ENCODE data around the gene WWOX. TPM values are rescaled to one million over a fixed set of nuclear protein-coding genes. Genes with fewer than 3 reads are reported as not detected.

The WWOX gene
- total and polyA plus RNA-seq, 2 of the 8 experiments (the other 6 are each of a cell fraction or from before 2014, with no cell fraction given), result 5.4 to 16.7 TPM

GRCh38 chr16:78980825-78981224 is 881.4 kb downstream of the WWOX start:
- H3K56ac ChIP-seq (replicated peaks; ENCODE audit: insufficient read length, low read depth, low read length), result no peak overlapping the region
- no peaks in the 10 kb centered on the region for H3K23me2 ChIP-seq (ENCODE audit: low read depth, low read length)
- TF ChIP-seq TEAD4 (IDR thresholded peaks at IDR 0.05; ENCODE audit: low read depth, low read length) (no peak), POLR2AphosphoS5 (IDR thresholded peaks at IDR 0.05; ENCODE audit: low read depth, low read length) (no peak), CBX8 (IDR thresholded peaks at IDR 0.05; ENCODE audit: borderline replicate concordance, low read depth, low read length) (no peak), SAP30 (IDR thresholded peaks at IDR 0.05; ENCODE audit: insufficient read depth, insufficient replicate concordance, low read length) (no peak), E2F6 (IDR thresholded peaks at IDR 0.05) (no peak)
- H2BK20ac ChIP-seq (ENCODE audit: low read length), result no peak overlapping the region
- no peak overlapping the region for H2BK120ac ChIP-seq (replicated peaks; ENCODE audit: low read depth, low read length)
- no peak overlapping the region for H4K91ac ChIP-seq (replicated peaks; ENCODE audit: insufficient read length, low read length)
- no peak overlapping the region for H3K18ac ChIP-seq (ENCODE audit: extremely low read depth, low read length)
- POLR2A ChIA-PET (ENCODE audit: partially characterized antibody), result no interaction called here
- DNase-seq (ENCODE audit: low read depth in 1 of 2, low spot score in 2 of 2) (no peak), FAIRE-seq (no peak)
- H4K20me1 ChIP-seq (replicated peaks in 1 of 2; ENCODE audit: control insufficient read depth in 1 of 2, insufficient read depth in 2 of 2, low read length in 2 of 2), result no peaks in the 10 kb centered on the region
- no peak overlapping the region for H2BK15ac ChIP-seq (ENCODE audit: low read length)
- H3K79me2 ChIP-seq (ENCODE audit: control insufficient read depth in 1 of 2, insufficient read depth in 2 of 2, low read length in 2 of 2), result no peaks in the 10 kb centered on the region
- no peaks in the 10 kb centered on the region for H3K4me1 ChIP-seq (replicated peaks in 1 of 4; ENCODE audit: control insufficient read depth in 3 of 4, insufficient read depth in 4 of 4, low read length in 3 of 4)
- no peaks in the 10 kb centered on the region for H3K36me3 ChIP-seq (ENCODE audit: control insufficient read depth in 2 of 4, insufficient read depth in 4 of 4, low read length in 3 of 4)
- no peak overlapping the region for H3K4ac ChIP-seq (replicated peaks; ENCODE audit: insufficient read length, low read depth, low read length)
- no peaks in the 10 kb centered on the region for H3K9me3 ChIP-seq (ENCODE audit: insufficient read depth in 2 of 2, low read depth in 1 of 2, low read length in 1 of 2)
- no peak overlapping the region for H3K14ac ChIP-seq (ENCODE audit: insufficient read length)
- no peak overlapping the region for H3K4me3 ChIP-seq (ENCODE audit: extremely low read depth in 1 of 4, insufficient read depth in 2 of 4, low read depth in 3 of 4, low read length in 4 of 4)
- no peak overlapping the region for H4K8ac ChIP-seq (ENCODE audit: extremely low read depth, insufficient read depth, low read length)
- CTCF ChIA-PET (ENCODE audit: partially characterized antibody), result interaction anchor here (1.6 kb wide), 1 partner anchor 353 kb away, joined by 3 read pairs; no protein-coding TSS in a partner anchor
- no peaks in the 10 kb centered on the region for H3K79me1 ChIP-seq (ENCODE audit: low read depth, low read length)
- H2BK12ac ChIP-seq (ENCODE audit: low read depth, low read length), result no peak overlapping the region
- H2BK5ac ChIP-seq (ENCODE audit: low read depth, low read length), result no peak overlapping the region
- no peaks in the 10 kb centered on the region for H3K27me3 ChIP-seq (replicated peaks in 1 of 4; ENCODE audit: control insufficient read depth in 3 of 4, extremely low read depth in 1 of 4, insufficient read depth in 3 of 4, low read length in 3 of 4)
- no peak overlapping the region for H3K4me2 ChIP-seq (ENCODE audit: insufficient read depth in 1 of 2, low read depth in 2 of 2, low read length in 2 of 2)
- no peak overlapping the region for H2AFZ ChIP-seq (ENCODE audit: low read length)
- H3K23ac ChIP-seq (ENCODE audit: insufficient read length), result no peak overlapping the region
- 91% methylated on average over 6 of the region's 6 CpGs; no CpG with 5 or more reads in 1 of the 2 experiments for WGBS, 2 experiments (ENCODE audit: extremely low coverage in 1 of 2, insufficient coverage in 1 of 2, insufficient read length in 1 of 2, insufficient replicate concordance in 2 of 2, low coverage in 1 of 2, low lambda C conversion rate in 2 of 2, missing lambda C conversion rate in 1 of 2)
- no peak overlapping the region for H3K9ac ChIP-seq (replicated peaks in 1 of 4; ENCODE audit: extremely low read depth in 1 of 4, low read depth in 3 of 4, low read length in 3 of 4)
- no peak overlapping the region for H3K27ac ChIP-seq (ENCODE audit: low read depth, low read length)
- no peak overlapping the region for H2AK5ac ChIP-seq (ENCODE audit: low read depth, low read length)
- no peak overlapping the region for H4K5ac ChIP-seq (ENCODE audit: insufficient read length, low read depth, low read length)

All from H1 (cell line).